Measurements from ENCODE around the gene SPTAN1. TPM values are rescaled to one million over a fixed set of nuclear protein-coding genes. Genes with fewer than 3 reads are reported as not detected.

SPTAN1 gene
- total RNA-seq, 1 experiment from 2014 or later, result 229 TPM

GRCh38 chr9:128634651-128635262, 82.4 kb downstream of the SPTAN1 start:
- Histone ChIP-seq H3K4me3 (ENCODE audit: low read depth in 2 of 2, low read length in 2 of 2) (peak overlapping the region in 1 of 2 experiments; percentile 11; a peak in 1 of 4 replicates), H3K27ac (ENCODE audit: low read length) (peak overlapping the region; percentile 81), H3K27me3 (ENCODE audit: control insufficient read depth, insufficient read depth, low read length) (no peaks in the 10 kb centered on the region), H3K36me3 (ENCODE audit: control insufficient read depth, insufficient read depth, low read length) (peaks cover 8% of the 10 kb centered on the region; the same call in 1 of the 2 replicates), H3K4me1 (ENCODE audit: control insufficient read depth, insufficient read depth, low read length) (peaks cover 32% of the 10 kb centered on the region), H3K9me3 (ENCODE audit: control insufficient read depth, insufficient read depth, low read depth, low read length) (no peaks in the 10 kb centered on the region)
- TF ChIP-seq REST (IDR thresholded peaks at IDR 0.05; ENCODE audit: insufficient read depth in 1 of 2, low read depth in 2 of 2, low read length in 1 of 2) (no peak), TCF7L2 (IDR thresholded peaks at IDR 0.05; ENCODE audit: low read depth, low read length) (no peak), POLR2AphosphoS5 (IDR thresholded peaks at IDR 0.05; ENCODE audit: low read depth, low read length) (no peak), CTCF (IDR thresholded peaks at IDR 0.05) (no peak), SIN3A (IDR thresholded peaks at IDR 0.05; ENCODE audit: borderline replicate concordance, insufficient read depth, low read depth, low read length) (no peak)
- in situ Hi-C loops (cut with HindIII; ENCODE audit: low pct_unique_long_range_greater_than_20kb, low sequenced_read_pairs), result no loop called here
- intact Hi-C loops (cut with micrococcal nuclease; ENCODE audit: unreplicated experiment), result no loop called here
- ChIA-PET CTCF (interaction anchor here (0.7 to 1.0 kb wide), 2 partner anchors 50 to 71 kb away, joined by 3 read pairs; no protein-coding TSS in a partner anchor), POLR2A (interaction anchor here (0.5 to 0.6 kb wide), 2 partner anchors 14 to 39 kb away, joined by 3 read pairs; no protein-coding TSS in a partner anchor)
- DNase-seq (ENCODE audit: low read depth, low spot score), result no peak
- ATAC-seq, result peak; percentile 4
- no TSS peak for BruUV-seq (replicated peaks)

- no TSS peak for BruUV-seq (replicated peaks)
- TF ChIP-seq SIN3A (IDR thresholded peaks at IDR 0.05; ENCODE audit: borderline replicate concordance, insufficient read depth, low read depth, low read length) (no peak), CTCF (IDR thresholded peaks at IDR 0.05) (peak; percentile 27), TCF7L2 (IDR thresholded peaks at IDR 0.05; ENCODE audit: low read depth, low read length) (no peak), REST (IDR thresholded peaks at IDR 0.05; ENCODE audit: insufficient read depth in 1 of 2, low read depth in 2 of 2, low read length in 1 of 2) (peak in 1 of 2 experiments; percentile 68; a peak in 1 of 4 replicates), POLR2AphosphoS5 (IDR thresholded peaks at IDR 0.05; ENCODE audit: low read depth, low read length) (peak; percentile 73; the same call in 1 of the 2 replicates)
- ChIA-PET CTCF (interaction anchor here (0.6 to 1.0 kb wide), 6 partner anchors 24 to 242 kb away, joined by 3 to 5 read pairs (median 4); no protein-coding TSS in a partner anchor), POLR2A (interaction anchor here (0.5 kb wide), 1 partner anchor 10 kb away, joined by 7 read pairs; no protein-coding TSS in a partner anchor)
- Histone ChIP-seq H3K9me3 (ENCODE audit: control insufficient read depth, insufficient read depth, low read depth, low read length) (no peaks in the 10 kb centered on the region), H3K4me3 (ENCODE audit: low read depth in 2 of 2, low read length in 2 of 2) (peak overlapping the region in 1 of 2 experiments; percentile 11; a peak in 1 of 4 replicates), H3K4me1 (ENCODE audit: control insufficient read depth, insufficient read depth, low read length) (peaks cover 32% of the 10 kb centered on the region), H3K27ac (ENCODE audit: low read length) (peak overlapping the region; percentile 81), H3K27me3 (ENCODE audit: control insufficient read depth, insufficient read depth, low read length) (no peaks in the 10 kb centered on the region), H3K36me3 (ENCODE audit: control insufficient read depth, insufficient read depth, low read length) (peaks cover 8% of the 10 kb centered on the region; the same call in 1 of the 2 replicates)
- intact Hi-C loops (cut with micrococcal nuclease; ENCODE audit: unreplicated experiment) (no loop called here), in situ Hi-C loops (cut with HindIII; ENCODE audit: low pct_unique_long_range_greater_than_20kb, low sequenced_read_pairs) (no loop called here)
- DNase-seq (ENCODE audit: low read depth, low spot score) (peak; percentile 66), ATAC-seq (peak; percentile 90)
These were observed 83.1 kb downstream of the SPTAN1 start for GRCh38 chr9:128635266-128636023.
